Spleen (tissue), 7 donors: ENCODE data around the gene PPM1A.

ENCODE experiments used
- CTCF ChIP-seq, 11 experiments: fragments of 200-600 bp in 7 of 11; fragments of 450-650 bp in 4 of 11; sonication (generic) in 4 of 11; IDR thresholded peaks in 8 of 11; conservative IDR thresholded peaks in 3 of 11; 1 replicate in 7 of 11; 2 replicates in 4 of 11; pipeline versions ENCODE4 v1.4.0 to v1.8.0; 2016 to 2021; ENCODE audit warnings: antibody characterized with exemption in 11 of 11, inconsistent platforms in 4 of 11, mild to moderate bottlenecking in 1 of 11
- POLR2AphosphoS5 ChIP-seq, 3 donors: sonication (generic); formaldehyde crosslinking; IDR thresholded peaks; one replicate each; pipeline ENCODE4 v1.5.1; 2017; ENCODE audit warnings: antibody characterized with exemption in 3 of 3
- donor health status: DM: no; HTN: no; CAD: no; lungs with moderate emphysema.
- donor health status: DM: no; HTN: no; CAD: no.
- donor health status: DM: no; HTN: no; CAD: no.

DNA sequence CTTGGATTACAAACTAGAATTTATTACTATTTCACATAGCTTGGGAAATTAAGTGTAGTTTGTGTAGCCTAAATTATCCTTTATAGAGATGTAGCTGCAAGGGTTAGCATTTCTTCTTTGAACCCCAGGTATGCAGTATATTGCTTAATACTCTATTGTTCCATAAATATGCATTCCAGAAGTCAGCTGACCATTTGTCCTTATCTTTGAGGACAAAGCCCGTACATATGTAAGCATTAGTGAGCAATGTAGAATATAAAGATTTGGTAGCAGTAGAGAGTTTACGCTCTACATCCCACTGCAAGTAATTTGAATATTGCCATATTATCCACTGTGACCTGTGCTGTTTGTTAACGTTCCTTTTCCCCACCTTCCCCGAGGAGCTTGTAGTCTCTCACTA is 26.9 kb downstream of the PPM1A start:
- TF ChIP-seq CTCF (IDR thresholded peaks at IDR 0.05 in 8 of 11, conservative IDR thresholded peaks at IDR 0.05 in 3 of 11) = no peak
- no peak for TF ChIP-seq POLR2AphosphoS5 (IDR thresholded peaks at IDR 0.05)
